OCI-LY7 (cell line): ENCODE results near the gene RBP5. TPM values are rescaled to one million over a fixed set of nuclear protein-coding genes. Genes with fewer than 3 reads are reported as not detected.

ENCODE experiments used
- BruUV-seq: library from RNA; stranded (reverse); fragments of 400-500 nt; replicated peaks from 2 replicates; lab custom pipeline; 2021; lab: Mats Ljungman, UMichigan
- CTCF ChIA-PET: fragments of 300-600 bp; sonication (Branson Sonifier 250); formaldehyde crosslinking; loops from one replicate; lab custom pipeline; 2022; ENCODE audit warnings: antibody characterized with exemption; ENCODE audit not compliant: unreplicated experiment; lab: Charles Lee
- POLR2A ChIA-PET: fragments of 300-600 bp; sonication (Branson Sonifier 250); formaldehyde crosslinking; loops from one replicate; lab custom pipeline; 2022; ENCODE audit warnings: antibody characterized with exemption; lab: Charles Lee
- DNase-seq: peaks from one replicate; pipeline ENCODE4 v3.0.0-alpha.2; 2015; ENCODE audit warnings: low spot score
- H2AFZ ChIP-seq: fragments of 200-600 bp; sonication (generic), shearing (Covaris generic); 2 replicates; pipeline ENCODE4 v1.6.1; 2014; ENCODE audit warnings: mild to moderate bottlenecking, antibody characterized with exemption, low read length, moderate library complexity
- H3K27ac ChIP-seq: fragments of 200-600 bp; sonication (generic); 2 replicates; pipeline ENCODE4 v1.5.1; 2014; ENCODE audit warnings: mixed run types, low read depth, mild to moderate bottlenecking, moderate library complexity, low read length, inconsistent platforms; ENCODE audit not compliant: poor library complexity, severe bottlenecking
- H3K36me3 ChIP-seq: fragments of 200-600 bp; sonication (generic); 2 replicates; pipeline ENCODE4 v1.6.1; 2014; ENCODE audit warnings: mild to moderate bottlenecking, antibody characterized with exemption, low read length, moderate library complexity, mixed read lengths; ENCODE audit not compliant: insufficient read depth
- H3K4me1 ChIP-seq: fragments of 200-600 bp; sonication (generic); 2 replicates; pipeline ENCODE4 v1.5.1; 2014; ENCODE audit warnings: mild to moderate bottlenecking, low read length; ENCODE audit not compliant: insufficient read depth, poor library complexity, severe bottlenecking
- H3K4me2 ChIP-seq: fragments of 200-600 bp; sonication (generic); 2 replicates; pipeline ENCODE4 v1.6.1; 2014; ENCODE audit warnings: mild to moderate bottlenecking, low read length
- H3K4me3 ChIP-seq: fragments of 200-600 bp; sonication (generic); 2 replicates; pipeline ENCODE4 v1.5.1; 2014; ENCODE audit warnings: mild to moderate bottlenecking, low read depth, low read length; ENCODE audit not compliant: poor library complexity, severe bottlenecking
- H3K79me2 ChIP-seq: fragments of 200-600 bp; sonication (generic); 2 replicates; pipeline ENCODE4 v1.6.1; 2016; ENCODE audit warnings: low read depth, mild to moderate bottlenecking, low read length, moderate library complexity, mixed read lengths; ENCODE audit not compliant: insufficient read depth
- H3K9me2 ChIP-seq: fragments of 200-600 bp; sonication (generic); 2 replicates; pipeline ENCODE4 v1.6.1; 2016; ENCODE audit warnings: mild to moderate bottlenecking, low read length, mixed read lengths; ENCODE audit not compliant: insufficient read depth
- H3K9me3 ChIP-seq: fragments of 200-600 bp; sonication (generic); 2 replicates; pipeline ENCODE4 v1.6.1; 2014; ENCODE audit warnings: mild to moderate bottlenecking, mixed run types, low read length, mixed read lengths
- H4K20me1 ChIP-seq: fragments of 200-600 bp; sonication (generic); 2 replicates; pipeline ENCODE4 v1.6.1; 2014; ENCODE audit warnings: mild to moderate bottlenecking, antibody characterized with exemption, low read length, moderate library complexity, mixed read lengths; ENCODE audit not compliant: insufficient read depth
- EZH2phosphoT487 ChIP-seq: fragments of 200-600 bp; sonication (generic); IDR thresholded peaks from 2 replicates; pipeline ENCODE4 v1.6.1; 2018; ENCODE audit warnings: low read depth, borderline replicate concordance, mild to moderate bottlenecking, mixed run types, antibody characterized with exemption, low read length, moderate library complexity, mixed read lengths
- intact Hi-C: fragments of 100-400 bp; cut with micrococcal nuclease; formaldehyde crosslinking; loops from one replicate; pipeline ENCODE4 v1.10.0; 2022; ENCODE audit not compliant: unreplicated experiment
- total RNA-seq, 2 experiments: library from RNA; depleted of rRNA in 1 of 2; stranded (reverse); fragments of >200 nt in 1 of 2; shearing (Covaris generic) in 1 of 2; gene quantifications; 2 replicates each; pipeline ENCODE4 v1.2.3, GENCODE V29; 2014 to 2022
- TF ChIP-seq, protein P1 (sequence below): fragments of 200-600 bp; sonication (generic); conservative IDR thresholded peaks from 2 replicates; pipeline ENCODE4 v1.5.1; 2014; ENCODE audit warnings: mild to moderate bottlenecking, antibody characterized with exemption, low read length, moderate library complexity, mixed read lengths

RBP5 gene
- total RNA-seq, 2 experiments from 2014 or later, result 0.70 TPM; not detected in 1

DNA sequence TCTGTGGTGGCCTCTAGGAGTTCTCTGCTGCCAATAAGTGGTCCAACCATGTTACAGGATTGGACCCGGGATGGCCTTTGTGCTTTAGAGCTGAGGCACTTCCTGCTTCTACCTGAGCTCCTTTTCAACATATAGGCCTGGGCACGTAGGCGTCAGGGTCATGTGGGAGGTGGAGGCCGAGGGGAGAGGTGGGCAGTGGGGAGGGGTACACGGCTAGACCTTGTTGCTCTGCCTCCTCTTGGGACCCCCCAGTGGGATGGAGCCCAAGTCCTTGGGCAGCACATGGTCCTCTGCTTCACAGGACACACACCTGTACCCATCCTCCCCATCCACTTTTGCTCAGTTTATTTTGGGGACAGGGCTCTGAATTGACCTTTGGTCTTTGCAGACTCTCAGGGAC is 7.4 kb downstream of the RBP5 start:
- H3K9me3 ChIP-seq, result no peaks in the 10 kb centered on the region
- H2AFZ ChIP-seq, result no peak overlapping the region
- no peaks in the 10 kb centered on the region for H3K36me3 ChIP-seq
- H3K9me2 ChIP-seq, result no peaks in the 10 kb centered on the region
- DNase-seq, result no peak
- H4K20me1 ChIP-seq, result no peaks in the 10 kb centered on the region
- intact Hi-C loops, result no loop called here
- H3K4me1 ChIP-seq, result no peaks in the 10 kb centered on the region
- no TSS peak for BruUV-seq
- H3K79me2 ChIP-seq, result no peaks in the 10 kb centered on the region
- no peak overlapping the region for H3K4me3 ChIP-seq
- TF ChIP-seq, protein P1, sequence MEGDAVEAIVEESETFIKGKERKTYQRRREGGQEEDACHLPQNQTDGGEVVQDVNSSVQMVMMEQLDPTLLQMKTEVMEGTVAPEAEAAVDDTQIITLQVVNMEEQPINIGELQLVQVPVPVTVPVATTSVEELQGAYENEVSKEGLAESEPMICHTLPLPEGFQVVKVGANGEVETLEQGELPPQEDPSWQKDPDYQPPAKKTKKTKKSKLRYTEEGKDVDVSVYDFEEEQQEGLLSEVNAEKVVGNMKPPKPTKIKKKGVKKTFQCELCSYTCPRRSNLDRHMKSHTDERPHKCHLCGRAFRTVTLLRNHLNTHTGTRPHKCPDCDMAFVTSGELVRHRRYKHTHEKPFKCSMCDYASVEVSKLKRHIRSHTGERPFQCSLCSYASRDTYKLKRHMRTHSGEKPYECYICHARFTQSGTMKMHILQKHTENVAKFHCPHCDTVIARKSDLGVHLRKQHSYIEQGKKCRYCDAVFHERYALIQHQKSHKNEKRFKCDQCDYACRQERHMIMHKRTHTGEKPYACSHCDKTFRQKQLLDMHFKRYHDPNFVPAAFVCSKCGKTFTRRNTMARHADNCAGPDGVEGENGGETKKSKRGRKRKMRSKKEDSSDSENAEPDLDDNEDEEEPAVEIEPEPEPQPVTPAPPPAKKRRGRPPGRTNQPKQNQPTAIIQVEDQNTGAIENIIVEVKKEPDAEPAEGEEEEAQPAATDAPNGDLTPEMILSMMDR, result no peak
- no peak for TF ChIP-seq EZH2phosphoT487
- no peak overlapping the region for H3K27ac ChIP-seq
- CTCF ChIA-PET, result no interaction called here
- no peak overlapping the region for H3K4me2 ChIP-seq
- POLR2A ChIA-PET, result no interaction called here

DNA sequence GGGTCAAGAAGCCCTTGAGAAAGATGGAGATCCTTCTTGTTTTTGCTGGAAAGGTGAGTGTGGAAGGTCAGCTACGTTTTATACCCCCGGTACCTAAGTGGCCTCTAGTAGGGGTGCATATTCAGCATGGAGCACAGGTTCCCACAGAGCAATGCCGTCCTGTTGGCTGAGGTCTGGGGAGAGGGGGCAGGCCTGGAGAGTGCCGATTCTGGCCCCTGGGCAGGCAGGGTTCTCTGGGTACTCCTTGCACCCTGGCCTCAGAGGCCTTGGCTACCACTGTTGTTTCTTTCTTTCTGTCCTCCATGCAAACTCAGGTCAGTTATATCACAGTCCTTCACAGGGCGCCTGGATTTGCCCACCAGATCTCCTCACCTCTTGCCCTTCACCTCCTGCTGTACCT is 8.5 kb downstream of the RBP5 start:
- H3K4me3 ChIP-seq, result no peak overlapping the region
- no peak for DNase-seq
- no peak overlapping the region for H2AFZ ChIP-seq
- no TSS peak for BruUV-seq
- ChIA-PET POLR2A (no interaction called here), CTCF (interaction anchor here (0.5 kb wide), 1 partner anchor 10 kb away, joined by 4 read pairs; no protein-coding TSS in a partner anchor)
- no peak overlapping the region for H3K27ac ChIP-seq
- no peaks in the 10 kb centered on the region for H3K9me3 ChIP-seq
- no peak overlapping the region for H3K4me2 ChIP-seq
- intact Hi-C loops, result no loop called here
- H3K9me2 ChIP-seq, result no peaks in the 10 kb centered on the region
- no peak for TF ChIP-seq EZH2phosphoT487
- TF ChIP-seq, protein P1, result no peak
- H3K4me1 ChIP-seq, result no peaks in the 10 kb centered on the region
- H3K36me3 ChIP-seq, result no peaks in the 10 kb centered on the region
- no peaks in the 10 kb centered on the region for H3K79me2 ChIP-seq
- H4K20me1 ChIP-seq, result no peaks in the 10 kb centered on the region

DNA sequence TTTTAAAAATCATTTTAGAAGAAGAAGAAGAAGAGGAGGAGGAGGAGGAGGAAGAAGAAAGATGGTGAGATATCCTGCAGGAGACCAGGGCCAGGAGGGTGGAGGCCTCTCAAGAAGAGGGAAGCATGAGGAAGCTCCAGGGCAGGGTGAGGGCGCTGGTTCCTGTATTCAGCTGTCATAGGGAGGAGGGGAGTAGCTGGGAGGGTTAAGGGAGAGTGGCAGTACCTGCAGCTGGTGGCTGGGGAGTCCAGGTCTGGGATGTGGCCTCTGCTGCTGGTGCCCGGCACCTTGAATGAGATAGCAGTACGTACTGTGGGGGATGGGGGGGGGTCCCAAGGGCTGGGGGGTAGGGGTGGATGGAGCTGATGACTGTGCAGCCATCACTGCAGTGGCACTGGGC is 9.8 kb downstream of the RBP5 start:
- TF ChIP-seq, protein P1, result no peak
- TF ChIP-seq EZH2phosphoT487, result no peak
- Histone ChIP-seq H3K4me2 (no peak overlapping the region), H3K79me2 (no peaks in the 10 kb centered on the region), H3K4me3 (no peak overlapping the region), H3K36me3 (no peaks in the 10 kb centered on the region), H3K27ac (no peak overlapping the region), H2AFZ (no peak overlapping the region), H3K4me1 (no peaks in the 10 kb centered on the region), H4K20me1 (no peaks in the 10 kb centered on the region), H3K9me2 (no peaks in the 10 kb centered on the region), H3K9me3 (no peaks in the 10 kb centered on the region)
- intact Hi-C loops, result loop anchor here (10.0 kb wide), 1 partner anchor 1674 kb away; no protein-coding TSS in a partner anchor
- ChIA-PET POLR2A (interaction anchor here (0.6 kb wide), 1 partner anchor 1484 kb away, joined by 5 read pairs; no protein-coding TSS in a partner anchor), CTCF (no interaction called here)
- no TSS peak for BruUV-seq
- DNase-seq, result no peak
